Right atrium auricular region (tissue), 2 donors: Measurements from ENCODE around the gene HNF1B. TPM values are rescaled to one million over a fixed set of nuclear protein-coding genes. Genes with fewer than 3 reads are reported as not detected.
"Not testable (repeated sequence)": the region's sequence is repeated elsewhere in the genome, so short reads cannot be mapped to it uniquely, and the experiment has no call there.

Source experiments
- DNase-seq: peaks from one replicate; pipeline ENCODE4 v3.0.0-alpha.2; 2019; ENCODE audit warnings: low spot score
- H3K27ac ChIP-seq, 2 donors: fragments of 200-600 bp; sonication (generic); 1 replicate in 1 of 2; 2 replicates in 1 of 2; pipeline ENCODE4 v1.5.1; 2016 to 2019
- H3K27me3 ChIP-seq, 2 donors: fragments of 200-600 bp; sonication (generic); one replicate each; pipeline versions ENCODE4 v1.5.1 to v1.6.0; 2017 to 2019
- H3K36me3 ChIP-seq: fragments of 200-600 bp; sonication (generic); one replicate; pipeline ENCODE4 v1.5.1; 2016
- H3K4me1 ChIP-seq, 2 donors: fragments of 200-600 bp; sonication (generic); one replicate each; pipeline versions ENCODE4 v1.5.1 to v1.6.0; 2017 to 2019
- H3K4me3 ChIP-seq, 2 donors: fragments of 200-600 bp; sonication (generic); 1 replicate in 1 of 2; 2 replicates in 1 of 2; pipeline ENCODE4 v1.5.1; 2017 to 2019; ENCODE audit warnings: mild to moderate bottlenecking in 1 of 2, moderate library complexity in 1 of 2
- H3K9me3 ChIP-seq, 2 donors: fragments of 200-600 bp; sonication (generic); one replicate each; pipeline ENCODE4 v1.5.1; 2019
- total RNA-seq, 2 donors: library from RNA; depleted of rRNA; stranded (reverse); fragments of >200 nt; gene quantifications; one replicate each; pipeline ENCODE4 v1.1.0, GENCODE V29; 2016
- TF ChIP-seq, protein P1 (sequence below), 2 donors: fragments of 200-600 bp; sonication (generic); IDR thresholded peaks; one replicate each; pipeline ENCODE4 v1.5.1; 2019; ENCODE audit warnings: antibody characterized with exemption in 2 of 2

HNF1B gene
- total RNA-seq, 2 donors from 2014 or later = not detected

- Histone ChIP-seq H3K36me3 (no peaks in the 10 kb centered on the region), H3K27me3 (no peaks in the 10 kb centered on the region), H3K4me3 (no peak overlapping the region), H3K4me1 (no peaks in the 10 kb centered on the region), H3K27ac (no peak overlapping the region), H3K9me3 (no peaks in the 10 kb centered on the region)
- no peak for DNase-seq
- TF ChIP-seq, protein P1, sequence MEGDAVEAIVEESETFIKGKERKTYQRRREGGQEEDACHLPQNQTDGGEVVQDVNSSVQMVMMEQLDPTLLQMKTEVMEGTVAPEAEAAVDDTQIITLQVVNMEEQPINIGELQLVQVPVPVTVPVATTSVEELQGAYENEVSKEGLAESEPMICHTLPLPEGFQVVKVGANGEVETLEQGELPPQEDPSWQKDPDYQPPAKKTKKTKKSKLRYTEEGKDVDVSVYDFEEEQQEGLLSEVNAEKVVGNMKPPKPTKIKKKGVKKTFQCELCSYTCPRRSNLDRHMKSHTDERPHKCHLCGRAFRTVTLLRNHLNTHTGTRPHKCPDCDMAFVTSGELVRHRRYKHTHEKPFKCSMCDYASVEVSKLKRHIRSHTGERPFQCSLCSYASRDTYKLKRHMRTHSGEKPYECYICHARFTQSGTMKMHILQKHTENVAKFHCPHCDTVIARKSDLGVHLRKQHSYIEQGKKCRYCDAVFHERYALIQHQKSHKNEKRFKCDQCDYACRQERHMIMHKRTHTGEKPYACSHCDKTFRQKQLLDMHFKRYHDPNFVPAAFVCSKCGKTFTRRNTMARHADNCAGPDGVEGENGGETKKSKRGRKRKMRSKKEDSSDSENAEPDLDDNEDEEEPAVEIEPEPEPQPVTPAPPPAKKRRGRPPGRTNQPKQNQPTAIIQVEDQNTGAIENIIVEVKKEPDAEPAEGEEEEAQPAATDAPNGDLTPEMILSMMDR (IDR thresholded peaks at IDR 0.05) = no peak
These were observed 62.9 kb downstream of the HNF1B start for GRCh38 chr17:37682007-37682406.

GRCh38 chr17:37679995-37680394, 64.9 kb downstream of the HNF1B start:
- H3K36me3 ChIP-seq, H3K4me1 ChIP-seq, H3K9me3 ChIP-seq, H3K27me3 ChIP-seq, H3K4me3 ChIP-seq, H3K27ac ChIP-seq, DNase-seq: not testable (repeated sequence)

DNA sequence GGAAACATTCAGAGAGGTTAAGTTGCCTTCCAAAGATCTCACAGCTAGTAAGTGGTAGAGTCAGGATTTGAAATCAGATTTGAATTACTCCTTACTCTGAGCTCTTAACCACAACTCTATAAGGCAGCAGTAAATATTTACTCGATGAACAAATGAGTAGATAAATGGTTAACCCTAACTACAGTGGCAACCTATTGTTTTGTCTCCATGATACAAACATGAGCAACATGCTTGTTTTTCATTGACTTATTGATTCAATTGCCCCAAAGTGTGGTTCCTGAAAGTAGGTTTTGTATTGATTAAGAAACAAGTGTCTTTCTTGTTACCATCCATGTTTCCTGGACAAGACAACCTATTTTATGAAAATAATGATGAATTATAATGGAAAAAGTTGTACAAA, 66.8 kb downstream of the HNF1B start:
- H3K4me1 ChIP-seq = no peaks in the 10 kb centered on the region

GRCh38 chr17:37677021-37677420, 67.8 kb downstream of the HNF1B start:
- no peak for DNase-seq
- Histone ChIP-seq H3K27ac (no peak overlapping the region), H3K36me3 (no peaks in the 10 kb centered on the region), H3K9me3 (no peaks in the 10 kb centered on the region), H3K4me3 (no peak overlapping the region), H3K27me3 (no peaks in the 10 kb centered on the region), H3K4me1 (no peaks in the 10 kb centered on the region)
- TF ChIP-seq, protein P1 (IDR thresholded peaks at IDR 0.05) = no peak

More for the DNA sequence above, 66.8 kb downstream of the HNF1B start:
- no peaks in the 10 kb centered on the region for H3K27me3 ChIP-seq
- no peak overlapping the region for H3K27ac ChIP-seq
- no peaks in the 10 kb centered on the region for H3K36me3 ChIP-seq
- TF ChIP-seq, protein P1 (IDR thresholded peaks at IDR 0.05) = no peak
- no peak overlapping the region for H3K4me3 ChIP-seq
- H3K9me3 ChIP-seq = no peaks in the 10 kb centered on the region
- no peak for DNase-seq

DNA sequence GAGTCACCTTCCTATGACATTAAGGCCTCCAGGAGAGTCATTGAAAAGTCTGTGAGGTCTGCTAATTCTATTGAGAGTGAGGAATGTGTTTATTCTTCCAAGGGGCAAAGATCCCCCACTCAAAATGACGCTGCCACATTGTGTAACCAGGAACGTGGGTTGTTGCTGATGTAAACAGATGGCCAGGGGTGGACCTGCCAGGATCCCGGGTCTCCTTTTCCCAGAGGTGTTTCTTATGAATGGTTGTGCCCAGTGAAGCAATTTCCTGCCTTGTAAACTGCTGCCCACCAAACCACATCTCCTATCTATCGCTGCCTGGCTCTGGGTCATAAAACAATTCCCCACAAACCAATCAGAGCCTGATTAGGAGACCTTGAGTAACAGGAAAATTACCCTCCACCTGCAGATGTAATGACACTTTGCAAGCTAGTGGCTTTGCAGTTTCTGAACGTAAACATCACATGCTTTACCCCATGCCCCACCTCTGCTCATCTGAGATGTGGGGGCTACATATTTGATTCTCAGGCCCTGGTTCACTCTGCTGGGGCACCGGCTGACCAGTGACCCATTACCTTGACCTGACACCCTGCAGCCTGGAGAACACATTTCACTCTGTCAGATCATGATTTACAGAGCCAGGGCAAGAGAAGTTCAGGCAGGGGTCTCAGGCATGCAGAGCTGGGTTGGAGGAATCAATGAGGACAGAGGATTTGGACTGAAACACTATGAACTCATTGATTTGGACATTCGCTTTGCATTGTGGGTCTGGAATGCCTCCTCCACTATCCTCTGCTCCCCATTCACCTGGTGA, 68.5 kb downstream of the HNF1B start:
- TF ChIP-seq, protein P1 (IDR thresholded peaks at IDR 0.05) = no peak

DNA sequence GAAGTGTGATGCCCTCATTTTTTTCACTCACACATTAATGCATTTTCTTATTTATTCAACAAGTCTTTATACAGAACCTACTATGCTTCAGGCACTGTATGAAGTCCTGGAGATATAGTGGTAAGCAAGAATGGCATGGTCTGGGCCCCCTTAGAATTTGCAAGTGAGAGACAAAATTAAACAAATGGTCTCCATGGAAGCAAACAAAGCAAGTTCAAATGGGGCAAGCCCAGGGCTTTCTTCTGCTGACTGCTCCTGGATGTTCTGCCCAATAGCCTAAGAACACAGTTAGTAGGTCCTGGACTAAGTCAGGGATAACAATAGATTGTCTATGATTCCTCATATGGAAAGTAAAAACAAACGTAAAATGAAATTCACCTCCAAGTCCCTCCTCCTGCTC, 70.3 kb downstream of the HNF1B start:
- TF ChIP-seq, protein P1 (IDR thresholded peaks at IDR 0.05) = no peak
- no peak for DNase-seq
- Histone ChIP-seq H3K4me3 (no peak overlapping the region), H3K9me3 (no peaks in the 10 kb centered on the region), H3K4me1 (no peaks in the 10 kb centered on the region), H3K27me3 (no peaks in the 10 kb centered on the region), H3K36me3 (no peaks in the 10 kb centered on the region), H3K27ac (no peak overlapping the region)

More for the DNA sequence above, 68.5 kb downstream of the HNF1B start:
- no peak for DNase-seq
- no peaks in the 10 kb centered on the region for H3K9me3 ChIP-seq
- H3K4me3 ChIP-seq = no peak overlapping the region
- no peaks in the 10 kb centered on the region for H3K4me1 ChIP-seq
- H3K27me3 ChIP-seq = no peaks in the 10 kb centered on the region
- H3K27ac ChIP-seq = no peak overlapping the region
- H3K36me3 ChIP-seq = no peaks in the 10 kb centered on the region
